HEK293T (cell line): ENCODE results near the gene F8.

ENCODE experiments used
- ARNT ChIP-seq: fragments of 450-650 bp; IDR thresholded peaks from 2 replicates; pipeline ENCODE4 v1.6.1; 2017; ENCODE audit warnings: mild to moderate bottlenecking
- BHLHE40 ChIP-seq: fragments of 450-650 bp; IDR thresholded peaks from 2 replicates; pipeline ENCODE4 v1.6.1; 2016; ENCODE audit warnings: mild to moderate bottlenecking, moderate library complexity, borderline replicate concordance
- ELF4 ChIP-seq: fragments of 450-650 bp; IDR thresholded peaks from 2 replicates; pipeline ENCODE4 v1.6.1; 2017; ENCODE audit warnings: antibody characterized with exemption
- FOXA1 ChIP-seq: fragments of 450-650 bp; IDR thresholded peaks from 2 replicates; pipeline ENCODE4 v1.6.1; 2016; ENCODE audit warnings: mild to moderate bottlenecking
- FOXM1 ChIP-seq: fragments of 450-650 bp; IDR thresholded peaks from 2 replicates; pipeline ENCODE4 v1.6.1; 2017; ENCODE audit warnings: mild to moderate bottlenecking, borderline replicate concordance
- L3MBTL2 ChIP-seq: fragments of 450-650 bp; conservative IDR thresholded peaks from 2 replicates; pipeline ENCODE4 v1.6.1; 2016; ENCODE audit warnings: mild to moderate bottlenecking
- LEF1 ChIP-seq: fragments of 450-650 bp; IDR thresholded peaks from 2 replicates; pipeline ENCODE4 v1.6.1; 2017; ENCODE audit warnings: mild to moderate bottlenecking, borderline replicate concordance
- NFRKB ChIP-seq: fragments of 450-650 bp; IDR thresholded peaks from 2 replicates; pipeline ENCODE4 v1.6.1; 2016; ENCODE audit warnings: mild to moderate bottlenecking, moderate library complexity
- SP1 ChIP-seq: fragments of 450-650 bp; IDR thresholded peaks from 2 replicates; pipeline ENCODE4 v1.6.1; 2017
- SUZ12 ChIP-seq: fragments of 450-650 bp; IDR thresholded peaks from 2 replicates; pipeline ENCODE4 v1.6.1; 2016; ENCODE audit warnings: mild to moderate bottlenecking
- TARDBP ChIP-seq: fragments of 450-650 bp; IDR thresholded peaks from 2 replicates; pipeline ENCODE4 v1.6.1; 2016
- ZNF384 ChIP-seq: fragments of 450-650 bp; IDR thresholded peaks from 2 replicates; pipeline ENCODE4 v1.6.1; 2016

GRCh38 chrX:154850957-154851611, 171.4 kb downstream of the F8 start:
- TF ChIP-seq SP1, result no peak
- no peak for TF ChIP-seq BHLHE40
- TF ChIP-seq ZNF384, result no peak
- TF ChIP-seq LEF1, result no peak
- no peak for TF ChIP-seq SUZ12
- TF ChIP-seq FOXM1, result no peak
- no peak for TF ChIP-seq TARDBP
- TF ChIP-seq NFRKB, result no peak
- TF ChIP-seq ARNT, result no peak
- TF ChIP-seq ELF4, result no peak
- no peak for TF ChIP-seq L3MBTL2
- no peak for TF ChIP-seq FOXA1
